ENCODE results near the gene ZNF316. TPM values are rescaled to one million over a fixed set of nuclear protein-coding genes. Genes with fewer than 3 reads are reported as not detected.

ZNF316 gene
- total RNA-seq, 6 experiments from 2014 or later: 9.5 to 25.1 (median 15.2) TPM

- no peaks in the 10 kb centered on the region for H3K9me3 ChIP-seq
- H3K4me3 ChIP-seq: no peak overlapping the region
- intact Hi-C loops (cut with DNase I): no loop called here
- no peak for DNase-seq
- peaks cover 0 to 21% (median 8%) of the 10 kb centered on the region in 4 donors for H3K36me3 ChIP-seq
- H3K4me1 ChIP-seq: no peaks in the 10 kb centered on the region
- ATAC-seq: no peak
- TF ChIP-seq POLR2A (IDR thresholded peaks at IDR 0.05): no peak
- no peak for TF ChIP-seq CTCF (IDR thresholded peaks at IDR 0.05)
- no peak overlapping the region for H3K27ac ChIP-seq
- WGBS (ENCODE audit: insufficient coverage, low coverage, low lambda C conversion rate, missing lambda C conversion rate): 93% methylated on average over 24 of the region's 146 CpGs
- no peaks in the 10 kb centered on the region for H3K27me3 ChIP-seq
Observed at GRCh38 chr7:6653071-6654003, 16.2 kb downstream of the ZNF316 start.

- no peak for TF ChIP-seq POLR2A (IDR thresholded peaks at IDR 0.05)
- no peak for TF ChIP-seq CTCF (IDR thresholded peaks at IDR 0.05)
- no peak for DNase-seq
- Histone ChIP-seq H3K4me3 (no peak overlapping the region), H3K27ac (no peak overlapping the region), H3K27me3 (no peaks in the 10 kb centered on the region), H3K4me1 (no peaks in the 10 kb centered on the region), H3K36me3 (peaks cover 0 to 21% (median 8%) of the 10 kb centered on the region in 4 donors), H3K9me3 (no peaks in the 10 kb centered on the region)
- whole genome bisulfite sequencing (ENCODE audit: insufficient coverage, low coverage, low lambda C conversion rate, missing lambda C conversion rate): 100% methylated on average over 1 of the region's 94 CpGs
- intact Hi-C loops (cut with DNase I): no loop called here
- ATAC-seq: no peak
Observed at GRCh38 chr7:6654113-6654841, 17.2 kb downstream of the ZNF316 start.

GRCh38 chr7:6654842-6655610 lies 17.9 kb downstream of the ZNF316 start:
- WGBS (ENCODE audit: insufficient coverage, low coverage, low lambda C conversion rate, missing lambda C conversion rate): 95% methylated on average over 25 of the region's 48 CpGs
- Histone ChIP-seq H3K27me3 (no peaks in the 10 kb centered on the region), H3K27ac (no peak overlapping the region), H3K36me3 (peaks cover 0 to 21% (median 8%) of the 10 kb centered on the region in 4 donors), H3K9me3 (no peaks in the 10 kb centered on the region), H3K4me3 (no peak overlapping the region), H3K4me1 (no peaks in the 10 kb centered on the region)
- ATAC-seq: no peak
- intact Hi-C loops (cut with DNase I): no loop called here
- no peak for DNase-seq
- TF ChIP-seq POLR2A (IDR thresholded peaks at IDR 0.05) (no peak), CTCF (IDR thresholded peaks at IDR 0.05) (no peak)

GRCh38 chr7:6655636-6656385 lies 18.7 kb downstream of the ZNF316 start:
- Histone ChIP-seq H3K4me3 (no peak overlapping the region), H3K27ac (no peak overlapping the region), H3K36me3 (peaks cover 0 to 21% (median 8%) of the 10 kb centered on the region in 4 donors), H3K4me1 (no peaks in the 10 kb centered on the region), H3K9me3 (no peaks in the 10 kb centered on the region), H3K27me3 (no peaks in the 10 kb centered on the region)
- DNase-seq (no peak), ATAC-seq (no peak)
- intact Hi-C loops (cut with DNase I): no loop called here
- 100% methylated on average over 4 of the region's 17 CpGs for WGBS (ENCODE audit: insufficient coverage, low coverage, low lambda C conversion rate, missing lambda C conversion rate)
- TF ChIP-seq CTCF (IDR thresholded peaks at IDR 0.05) (no peak), POLR2A (IDR thresholded peaks at IDR 0.05) (no peak)
